Measurements from ENCODE around the gene SLC35F4.
"Not testable (repeated sequence)": the region's sequence is repeated elsewhere in the genome, so short reads cannot be mapped to it uniquely, and the experiment has no call there.

Gene SLC35F4

GRCh38 chr14:57865403-57866198, at the start of gene SLC35F4:
Gene SLC35F4, minus strand, starts transcription at chr14:57866092.
- DNase-seq: peak; percentile 7

DNA sequence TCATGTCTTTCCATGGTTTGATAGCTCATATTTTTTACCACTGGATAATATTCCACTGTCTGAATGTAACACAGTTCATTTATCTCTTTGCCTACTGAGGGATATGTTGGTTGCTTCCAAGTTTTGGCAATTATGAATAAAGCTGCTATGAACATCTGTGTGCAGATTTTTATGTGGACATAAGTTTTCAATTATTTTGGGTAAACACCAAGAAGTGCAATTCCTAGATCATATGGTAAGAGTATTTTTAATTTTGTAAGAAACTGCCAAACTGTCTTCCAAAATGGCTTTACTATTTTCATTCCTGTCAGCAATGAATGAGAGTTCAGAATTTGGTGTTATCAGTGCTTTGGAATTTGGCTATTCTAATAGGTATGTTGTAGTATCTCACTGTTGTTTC, 43.7 kb upstream of the SLC35F4 start:
- DNase-seq: no peak

- no peak for DNase-seq
Observed at GRCh38 chr14:57903954-57904353, 38.1 kb upstream of the SLC35F4 start.

GRCh38 chr14:57898837-57899572, 33.1 kb upstream of the SLC35F4 start:
- DNase-seq: no peak

DNA sequence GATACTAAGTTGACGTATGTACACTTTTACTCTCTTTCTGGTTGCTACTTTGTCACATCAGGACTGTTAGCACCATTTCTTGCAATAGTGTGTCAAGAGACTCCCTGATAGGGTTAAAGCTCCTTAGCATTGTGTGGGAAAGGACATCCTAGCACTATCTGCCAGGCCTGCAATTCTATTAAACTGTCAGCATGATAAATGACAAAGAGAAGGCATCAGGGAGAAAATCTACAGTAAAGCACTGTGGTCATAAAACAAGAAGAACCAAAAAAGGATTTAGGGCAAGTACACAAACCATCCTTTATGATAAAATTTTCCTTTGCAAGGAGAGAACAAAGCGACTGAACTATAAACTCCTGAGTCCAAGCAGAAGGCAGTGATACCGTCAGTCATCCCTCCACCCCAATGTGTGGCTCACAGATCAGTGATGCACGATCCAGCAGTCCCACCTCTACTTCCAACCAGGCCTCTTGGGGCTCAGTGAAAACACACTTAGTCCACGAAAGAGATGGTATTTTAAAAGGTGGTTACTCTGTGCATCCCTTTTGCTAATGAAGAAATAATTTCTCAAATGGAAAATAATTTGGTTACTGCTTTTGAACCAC, 31.4 kb upstream of the SLC35F4 start:
- no peak for DNase-seq

- no peak for DNase-seq
Observed at GRCh38 chr14:57889245-57889644, 23.4 kb upstream of the SLC35F4 start.

- DNase-seq: no peak
Observed at GRCh38 chr14:57884175-57884574, 18.3 kb upstream of the SLC35F4 start.

- no peak for DNase-seq
Observed at GRCh38 chr14:57883061-57883460, 17.2 kb upstream of the SLC35F4 start.

- no peak for DNase-seq
Observed at GRCh38 chr14:57879516-57879915, 13.6 kb upstream of the SLC35F4 start.

- DNase-seq: no peak
Observed at GRCh38 chr14:57875985-57876384, 10.1 kb upstream of the SLC35F4 start.

DNA sequence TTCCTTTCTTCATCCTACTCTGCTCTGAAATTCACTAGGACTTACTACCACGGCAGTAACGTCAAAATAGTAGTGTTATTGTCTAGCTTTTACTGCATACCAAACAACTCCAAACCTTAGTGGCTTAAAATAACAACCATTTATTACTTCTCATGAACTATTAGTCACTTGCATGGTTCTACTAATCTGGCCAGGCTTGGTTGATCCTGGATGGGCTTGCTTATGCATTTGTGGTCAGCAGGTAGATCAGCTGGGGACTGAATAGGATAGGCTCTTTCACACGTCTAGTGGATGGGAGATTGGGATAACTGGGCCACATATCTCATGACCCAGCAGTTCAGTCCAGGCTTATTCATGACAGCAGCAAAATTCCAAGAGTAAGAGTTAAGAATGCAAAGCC, 9.4 kb upstream of the SLC35F4 start:
- no peak for DNase-seq

DNA sequence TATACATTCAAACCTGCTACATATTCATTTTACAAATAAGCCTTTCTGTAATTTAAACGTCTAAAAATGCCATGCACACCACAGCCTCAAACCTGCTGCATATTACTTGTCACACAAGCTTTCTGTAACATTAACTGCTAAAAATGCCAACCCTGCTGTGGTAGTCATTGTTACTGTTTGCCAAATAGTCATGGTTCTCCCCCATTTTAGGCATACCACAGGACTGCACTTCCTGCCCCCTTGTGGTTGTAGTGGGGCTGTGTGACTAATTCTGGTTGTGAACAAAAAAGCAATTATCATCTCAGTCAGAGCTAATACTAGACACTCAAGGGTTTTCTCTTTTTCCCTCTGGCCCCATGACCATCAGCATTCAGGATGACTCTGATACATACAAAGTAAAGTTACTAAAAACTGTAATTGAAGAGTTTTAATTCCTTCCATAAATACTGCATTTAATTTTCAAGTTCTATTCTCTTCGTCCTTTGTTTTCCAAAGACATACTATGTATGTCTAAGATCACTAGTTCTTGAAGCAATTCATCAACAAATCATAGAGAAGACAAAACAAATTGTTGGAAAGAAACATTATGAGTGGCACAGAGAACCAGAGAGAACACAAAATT, 5.7 kb upstream of the SLC35F4 start:
- peak; percentile 17 for DNase-seq

DNA sequence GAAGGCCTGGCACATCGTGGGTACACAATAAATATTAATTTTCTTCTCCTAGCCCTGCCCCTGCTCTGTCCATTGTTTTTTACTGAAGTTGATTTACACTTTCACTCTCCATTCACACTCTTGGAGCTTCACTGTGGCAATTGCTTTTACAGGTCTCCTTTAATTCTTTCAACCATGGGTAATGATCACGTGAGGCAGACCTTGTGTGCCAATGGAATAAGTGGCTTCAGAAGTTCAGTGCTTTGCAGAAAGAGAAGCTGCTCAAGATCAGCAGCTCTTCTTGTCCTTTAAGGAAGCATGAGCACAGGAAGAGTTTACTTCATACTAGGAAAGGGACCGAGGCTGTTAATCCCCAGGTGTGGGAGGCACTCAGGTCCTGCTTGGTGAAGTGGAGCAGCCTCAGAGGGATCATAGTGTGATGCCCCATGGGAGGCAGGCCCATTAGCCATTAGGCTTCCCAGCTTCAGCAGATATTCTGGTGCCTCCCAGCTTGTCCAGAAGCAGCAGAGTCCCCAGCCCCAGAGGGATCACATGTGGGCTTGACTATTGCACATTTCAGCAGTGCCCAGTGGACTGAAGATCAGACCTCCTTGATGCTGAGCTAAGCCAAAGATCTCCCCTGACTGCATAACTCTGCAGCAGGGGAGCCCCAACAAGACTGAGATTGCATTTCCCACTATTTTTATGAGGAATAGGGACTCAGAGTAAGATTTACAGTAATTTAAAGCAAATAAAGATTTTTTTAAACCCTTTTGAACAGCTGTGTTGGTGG, 5.0 kb upstream of the SLC35F4 start:
- no peak for DNase-seq

- no peak for DNase-seq
Observed at GRCh38 chr14:57869617-57870016, 3.7 kb upstream of the SLC35F4 start.

DNA sequence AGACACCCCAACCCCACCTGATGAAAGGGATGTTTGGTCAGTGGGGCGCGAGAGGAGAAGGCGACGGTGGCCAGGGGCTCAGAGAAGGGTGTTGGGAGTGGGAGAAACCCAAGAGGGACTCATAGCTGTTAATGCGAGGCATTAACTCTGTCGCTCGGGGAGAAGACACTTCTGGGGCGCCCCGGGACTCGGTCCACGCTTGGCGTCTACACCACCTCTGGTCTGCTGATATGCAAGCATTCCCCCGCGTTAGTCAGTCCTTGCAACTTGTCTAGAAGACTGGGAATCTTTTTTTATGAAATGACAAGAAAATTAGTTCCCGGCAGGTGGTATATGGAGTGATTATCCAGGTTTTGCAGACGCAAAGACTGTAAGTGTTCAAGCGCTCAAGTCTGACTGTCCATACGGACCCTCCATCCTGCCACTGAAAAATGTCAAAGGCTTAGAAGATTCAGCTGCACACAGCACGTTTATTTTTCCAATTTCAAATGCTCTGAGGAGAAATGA, 360 bp upstream of the SLC35F4 start:
- no peak for DNase-seq

- no peak for DNase-seq
Observed at GRCh38 chr14:57865066-57865402, 858 bp downstream of the SLC35F4 start.

DNA sequence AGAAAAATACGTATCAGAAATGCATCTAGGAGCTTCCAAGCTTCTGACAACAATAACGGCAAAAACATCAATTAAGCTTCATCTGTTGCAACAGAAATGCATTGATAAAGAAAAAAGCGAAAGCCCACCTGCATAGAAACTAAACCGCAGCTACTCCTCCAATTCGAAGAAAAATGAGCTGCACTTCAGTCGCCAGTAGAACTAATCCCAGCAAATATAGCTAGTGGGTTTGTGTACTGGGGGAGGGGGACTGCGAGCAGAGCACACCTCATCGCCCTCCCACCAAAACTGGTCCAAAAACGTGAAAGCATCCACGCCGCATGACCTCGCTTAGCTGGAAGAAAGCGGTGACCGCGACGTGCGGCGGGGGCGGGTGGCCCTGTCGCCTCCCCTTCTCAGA, 1.2 kb downstream of the SLC35F4 start:
- DNase-seq: no peak

DNA sequence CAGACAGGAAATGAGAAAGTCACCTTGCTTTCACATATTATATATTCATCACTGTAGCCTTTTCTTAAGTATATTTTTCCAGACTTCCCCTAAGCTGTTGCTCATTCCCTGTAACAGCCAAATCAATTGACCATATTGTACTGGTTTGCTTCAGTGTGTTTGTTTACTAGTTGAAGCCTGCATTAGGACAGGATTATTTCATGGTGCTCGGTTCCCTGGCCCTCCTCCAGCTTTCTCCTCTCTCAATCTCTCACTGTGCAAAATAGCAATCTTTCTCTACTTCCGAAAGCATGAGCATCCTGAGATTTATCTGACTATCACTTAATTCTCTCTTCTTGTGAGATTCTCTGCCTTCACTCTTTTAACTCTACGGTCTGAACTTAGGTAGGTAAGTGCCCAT, 2.4 kb downstream of the SLC35F4 start:
- DNase-seq: no peak

DNA sequence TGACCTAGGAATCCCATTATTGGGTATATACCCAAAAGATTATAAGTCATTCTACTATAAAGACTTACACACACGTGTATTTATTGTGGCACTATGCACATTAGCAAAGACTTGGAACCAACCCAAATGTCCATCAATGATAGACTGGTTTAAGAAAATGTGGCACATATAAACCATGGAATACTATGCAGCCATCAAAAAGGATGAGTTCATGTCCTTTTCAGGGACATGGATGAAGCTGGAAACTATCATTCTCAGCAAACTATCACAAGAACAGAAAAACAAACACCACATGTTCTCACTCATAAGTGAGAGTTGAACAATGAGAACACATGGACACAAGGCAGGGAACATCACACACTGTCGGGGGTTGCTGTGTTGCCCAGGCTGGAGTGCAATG, 10.2 kb downstream of the SLC35F4 start:
- DNase-seq: not testable (repeated sequence)

DNA sequence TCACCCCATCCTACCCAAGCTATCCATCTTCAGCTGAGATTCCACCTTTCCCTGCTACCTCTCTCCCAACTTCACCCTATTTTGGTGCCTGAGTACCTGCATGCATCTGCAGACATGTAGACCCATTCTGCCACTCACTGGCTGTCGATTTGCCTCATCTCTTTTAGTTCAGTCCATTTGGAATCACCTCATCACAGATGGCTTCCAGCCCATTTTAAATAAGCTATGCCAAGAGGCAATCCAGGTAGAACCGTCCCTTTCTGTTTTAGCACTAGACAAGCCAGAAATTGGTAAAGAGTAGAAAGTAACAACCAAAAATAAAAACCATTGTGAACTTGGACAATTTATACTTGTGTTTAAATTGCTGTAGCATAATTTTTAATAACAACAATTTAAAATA, 11.3 kb downstream of the SLC35F4 start:
- DNase-seq: no peak

DNA sequence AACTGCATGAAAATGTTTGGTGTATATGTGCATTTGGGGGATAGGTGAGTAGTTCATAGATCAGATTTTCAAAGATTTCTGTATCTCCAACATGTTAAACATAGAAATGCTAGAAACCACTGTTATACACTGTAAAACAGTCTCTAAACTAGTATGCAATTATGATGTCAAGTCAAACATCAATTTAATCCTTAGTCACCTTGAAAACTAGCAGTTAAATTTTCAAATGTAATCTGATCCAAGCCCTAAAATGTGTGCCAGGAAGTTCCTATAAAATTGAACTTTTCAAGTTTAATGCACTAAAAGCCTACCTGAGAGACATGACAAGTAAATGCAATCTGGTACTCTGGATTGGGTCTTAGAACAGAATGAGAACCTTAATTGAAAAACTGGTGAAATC, 14.5 kb downstream of the SLC35F4 start:
- no peak for DNase-seq

DNA sequence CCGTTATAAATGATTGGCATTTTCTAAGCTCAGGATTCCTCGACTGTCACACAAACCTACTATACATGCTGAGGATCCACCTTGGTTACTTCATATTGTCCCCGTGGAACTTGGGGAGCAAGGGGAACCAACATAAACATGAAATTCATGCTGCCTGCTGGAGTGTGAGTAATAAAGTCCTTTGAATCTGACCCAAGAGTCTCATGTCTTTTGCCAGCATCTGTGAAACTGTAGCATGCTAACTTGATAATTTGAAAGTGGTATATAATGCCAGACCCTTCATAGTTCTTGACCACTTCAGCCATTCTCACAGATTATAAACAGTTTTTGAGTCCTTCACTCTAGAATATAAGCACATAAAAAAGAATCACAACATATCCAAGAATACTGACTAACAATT, 17.1 kb downstream of the SLC35F4 start:
- DNase-seq: no peak

DNA sequence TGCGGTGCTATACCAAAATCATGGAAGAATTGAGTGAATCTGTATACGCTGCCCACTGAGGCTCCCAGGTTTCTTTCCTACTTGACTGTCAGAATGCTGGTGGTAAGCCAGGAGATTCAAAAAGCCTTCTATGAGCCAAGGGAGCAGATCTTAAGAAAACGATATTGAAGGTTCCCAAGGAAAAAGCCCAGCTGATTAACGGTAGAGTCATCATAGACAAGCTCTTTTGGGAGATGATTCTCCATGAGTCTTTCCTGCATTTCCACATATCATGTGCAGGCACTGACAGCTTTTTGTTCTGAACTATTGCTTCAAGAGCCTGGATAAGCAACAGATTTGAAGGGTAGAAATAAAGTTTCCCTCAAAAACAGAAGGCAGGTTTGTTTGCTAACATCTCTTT, 17.5 kb downstream of the SLC35F4 start:
- no peak for DNase-seq

Measured in stimulated activated CD4-positive, alpha-beta T cell treated with anti-CD3 and anti-CD28 coated beads, Interleukin-15, amount 100 ng/mL, for 24 hours (primary cell).